H1 (cell line): Measurements from ENCODE around the gene GPR139. TPM values are rescaled to one million over a fixed set of nuclear protein-coding genes. Genes with fewer than 3 reads are reported as not detected.

Source experiments
- CTCF ChIA-PET: fragments of 300-600 bp; sonication (Branson Sonifier 250); formaldehyde crosslinking; loops from one replicate; lab custom pipeline; 2021; ENCODE audit not compliant: partially characterized antibody; lab: Charles Lee
- POLR2A ChIA-PET: fragments of 300-600 bp; sonication (Branson Sonifier 250); formaldehyde crosslinking; loops from one replicate; lab custom pipeline; 2021; ENCODE audit warnings: inconsistent platforms; ENCODE audit not compliant: partially characterized antibody; lab: Charles Lee
- DNase-seq, 2 experiments: peaks; one replicate each; pipeline versions ENCODE4 v3.0.0 to v3.0.0-alpha.2; 2010 to 2022; ENCODE audit warnings: low spot score in 2 of 2, low read depth in 1 of 2, mixed read lengths in 1 of 2
- FAIRE-seq: peaks from 2 replicates; lab custom pipeline; 2011; peaks lifted over from hg19 to GRCh38; lab: Jason Lieb, UNC
- H2AFZ ChIP-seq: 2 replicates; pipeline ENCODE4 v1.8.1; 2012; ENCODE audit warnings: low read length, inconsistent platforms
- H2AK5ac ChIP-seq: 2 replicates; pipeline ENCODE4 v1.6.1; 2013; ENCODE audit warnings: low read depth, low read length
- H2BK120ac ChIP-seq: replicated peaks from 2 replicates; pipeline ENCODE3; 2013; ENCODE audit warnings: low read depth, low read length, inconsistent platforms
- H2BK12ac ChIP-seq: 2 replicates; pipeline ENCODE4 v1.6.1; 2013; ENCODE audit warnings: low read depth, low read length
- H2BK15ac ChIP-seq: 2 replicates; pipeline ENCODE4 v1.6.1; 2013; ENCODE audit warnings: low read length
- H2BK20ac ChIP-seq: 2 replicates; pipeline ENCODE4 v1.6.1; 2013; ENCODE audit warnings: low read length
- H2BK5ac ChIP-seq: 2 replicates; pipeline ENCODE4 v1.6.1; 2013; ENCODE audit warnings: low read depth, low read length
- H3K14ac ChIP-seq: 2 replicates; pipeline ENCODE4 v1.6.1; 2013; ENCODE audit warnings: inconsistent platforms; ENCODE audit not compliant: insufficient read length
- H3K18ac ChIP-seq: 2 replicates; pipeline ENCODE4 v1.6.1; 2013; ENCODE audit warnings: low read length; ENCODE audit errors: extremely low read depth
- H3K23ac ChIP-seq: 2 replicates; pipeline ENCODE4 v1.6.1; 2013; ENCODE audit warnings: inconsistent platforms; ENCODE audit not compliant: insufficient read length
- H3K23me2 ChIP-seq: 2 replicates; pipeline ENCODE4 v1.6.1; 2013; ENCODE audit warnings: low read depth, low read length
- H3K27ac ChIP-seq: 2 replicates; pipeline ENCODE4 v1.6.1; 2011; ENCODE audit warnings: low read depth, low read length, inconsistent platforms
- H3K27me3 ChIP-seq, 4 experiments: replicated peaks in 1 of 4; 1 replicate in 1 of 4; 2 replicates in 3 of 4; pipeline versions ENCODE4 v1.6.1 to v1.8.1; 2011 to 2013; ENCODE audit warnings: low read length in 3 of 4, mild to moderate bottlenecking in 3 of 4, inconsistent platforms in 2 of 4, mixed read lengths in 2 of 4, moderate library complexity in 1 of 4; ENCODE audit not compliant: control insufficient read depth in 3 of 4, insufficient read depth in 3 of 4; ENCODE audit errors: extremely low read depth in 1 of 4
- H3K36me3 ChIP-seq, 4 experiments: 2 replicates each; pipeline versions ENCODE4 v1.6.1 to v1.8.1; 2011 to 2013; ENCODE audit warnings: mild to moderate bottlenecking in 4 of 4, low read length in 3 of 4, moderate library complexity in 2 of 4, control low read depth in 1 of 4, inconsistent platforms in 1 of 4; ENCODE audit not compliant: insufficient read depth in 4 of 4, control insufficient read depth in 2 of 4
- H3K4ac ChIP-seq: replicated peaks from 2 replicates; pipeline ENCODE3; 2013; ENCODE audit warnings: low read length, low read depth, mixed read lengths, inconsistent platforms; ENCODE audit not compliant: insufficient read length
- H3K4me1 ChIP-seq, 4 experiments: replicated peaks in 1 of 4; 1 replicate in 1 of 4; 2 replicates in 3 of 4; pipeline versions ENCODE4 v1.6.1 to v1.8.1; 2011 to 2013; ENCODE audit warnings: low read length in 3 of 4, inconsistent platforms in 2 of 4, mixed read lengths in 1 of 4; ENCODE audit not compliant: insufficient read depth in 4 of 4, control insufficient read depth in 3 of 4
- H3K4me2 ChIP-seq, 2 experiments: 2 replicates each; pipeline versions ENCODE4 v1.6.1 to v1.8.1; 2011 to 2013; ENCODE audit warnings: low read depth in 2 of 2, low read length in 2 of 2, control low read depth in 1 of 2, inconsistent platforms in 1 of 2, mild to moderate bottlenecking in 1 of 2; ENCODE audit not compliant: insufficient read depth in 1 of 2
- H3K4me3 ChIP-seq, 4 experiments: fragments of 200-600, 300-600 bp in 1 of 4; sonication (generic), shearing (Covaris generic), sonication (Bioruptor Twin) in 1 of 4; 2 replicates each; pipeline versions ENCODE4 v1.5.1 to v1.8.1; 2011 to 2016; ENCODE audit warnings: low read length in 4 of 4, low read depth in 3 of 4, control low read depth in 2 of 4, inconsistent platforms in 2 of 4, mild to moderate bottlenecking in 2 of 4, mixed read lengths in 1 of 4, moderate library complexity in 1 of 4; ENCODE audit not compliant: insufficient read depth in 2 of 4; ENCODE audit errors: extremely low read depth in 1 of 4
- H3K56ac ChIP-seq: replicated peaks from 2 replicates; pipeline ENCODE3; 2013; ENCODE audit warnings: low read depth, mild to moderate bottlenecking, mixed read lengths, low read length, inconsistent platforms; ENCODE audit not compliant: insufficient read length
- H3K79me1 ChIP-seq: 2 replicates; pipeline ENCODE4 v1.6.1; 2013; ENCODE audit warnings: low read depth, low read length, control low read depth
- H3K79me2 ChIP-seq, 2 experiments: 2 replicates each; pipeline versions ENCODE4 v1.6.1 to v1.8.1; 2012 to 2013; ENCODE audit warnings: low read length in 2 of 2, mild to moderate bottlenecking in 2 of 2, inconsistent platforms in 1 of 2; ENCODE audit not compliant: insufficient read depth in 2 of 2, control insufficient read depth in 1 of 2
- H3K9ac ChIP-seq, 4 experiments: replicated peaks in 1 of 4; 1 replicate in 1 of 4; 2 replicates in 3 of 4; pipeline versions ENCODE4 v1.6.1 to v1.8.1; 2011 to 2013; ENCODE audit warnings: low read depth in 3 of 4, low read length in 3 of 4, control low read depth in 2 of 4, mild to moderate bottlenecking in 2 of 4, moderate library complexity in 2 of 4, inconsistent platforms in 1 of 4; ENCODE audit errors: extremely low read depth in 1 of 4
- H3K9me3 ChIP-seq, 2 experiments: 2 replicates each; pipeline versions ENCODE4 v1.6.1 to v1.8.1; 2012 to 2013; ENCODE audit warnings: mild to moderate bottlenecking in 2 of 2, moderate library complexity in 2 of 2, control low read depth in 1 of 2, inconsistent platforms in 1 of 2, low read depth in 1 of 2, low read length in 1 of 2, mixed read lengths in 1 of 2; ENCODE audit not compliant: insufficient read depth in 2 of 2
- H4K20me1 ChIP-seq, 2 experiments: replicated peaks in 1 of 2; 2 replicates each; pipeline versions ENCODE3 to v1.8.1; 2011 to 2013; ENCODE audit warnings: inconsistent platforms in 2 of 2, low read length in 2 of 2, mild to moderate bottlenecking in 1 of 2; ENCODE audit not compliant: insufficient read depth in 2 of 2, control insufficient read depth in 1 of 2
- H4K5ac ChIP-seq: 2 replicates; pipeline ENCODE4 v1.6.1; 2013; ENCODE audit warnings: low read length, low read depth, mixed read lengths, inconsistent platforms; ENCODE audit not compliant: insufficient read length
- H4K8ac ChIP-seq: 2 replicates; pipeline ENCODE4 v1.8.0; 2013; ENCODE audit warnings: mild to moderate bottlenecking, moderate library complexity, low read length, inconsistent platforms; ENCODE audit not compliant: insufficient read depth; ENCODE audit errors: extremely low read depth
- H4K91ac ChIP-seq: replicated peaks from 2 replicates; pipeline ENCODE3; 2013; ENCODE audit warnings: low read length, mixed read lengths, inconsistent platforms; ENCODE audit not compliant: insufficient read length
- KDM1A ChIP-seq: fragments of 200-600, 300-600 bp; sonication (generic); IDR thresholded peaks from 2 replicates; pipeline ENCODE4 v1.7.1; 2016; ENCODE audit warnings: mild to moderate bottlenecking, low read length, borderline replicate concordance
- RAD21 ChIP-seq, 2 experiments: IDR thresholded peaks in 1 of 2; conservative IDR thresholded peaks in 1 of 2; 2 replicates each; pipeline ENCODE4 v1.6.1; 2011; ENCODE audit warnings: low read depth in 2 of 2, low read length in 2 of 2, improper control_type of control experiment in 1 of 2, inconsistent platforms in 1 of 2, mild to moderate bottlenecking in 1 of 2, moderate library complexity in 1 of 2
- SP2 ChIP-seq: IDR thresholded peaks from 2 replicates; pipeline ENCODE4 v1.6.1; 2012; ENCODE audit warnings: mild to moderate bottlenecking, low read length, inconsistent platforms
- TEAD4 ChIP-seq: IDR thresholded peaks from 2 replicates; pipeline ENCODE4 v1.6.1; 2012; ENCODE audit warnings: low read depth, low read length, inconsistent platforms, mixed read lengths
- WGBS, 2 experiments: shearing (Covaris generic) in 1 of 2; methylation state at CpG; one replicate each; pipeline versions ENCODE4 v1.1.6 to v1.1.7; 2013 to 2015; ENCODE audit warnings: low lambda C conversion rate in 2 of 2, mixed read lengths in 2 of 2, inconsistent platforms in 1 of 2, low coverage in 1 of 2, missing lambda C conversion rate in 1 of 2; ENCODE audit not compliant: insufficient replicate concordance in 2 of 2, insufficient coverage in 1 of 2, insufficient read length in 1 of 2; ENCODE audit errors: extremely low coverage in 1 of 2, missing lambda C conversion rate in 1 of 2; 5-methylcytosine and 5-hydroxymethylcytosine counted together
- polyA plus RNA-seq, 7 experiments: library from polyadenylated mRNA; depleted of rRNA in 3 of 7; stranded (reverse) in 5 of 7; unstranded in 2 of 7; fragments of >200 nt in 5 of 7; fragments of 200-250 nt in 2 of 7; gene quantifications; 1 replicate in 5 of 7; 2 replicates in 1 of 7; 4 replicates in 1 of 7; pipeline versions ENCODE4 v1.2.1 to v1.2.3, GENCODE V29; 2011 to 2013; ENCODE audit warnings: missing spikeins in 2 of 7, mixed read lengths in 2 of 7
- total RNA-seq: library from RNA; stranded (reverse); fragmentation: NEBNext Ultra II Directional; extraction: Animal tissue kit (Norgen Biotek cat#: 25700); gene quantifications from 2 replicates; pipeline ENCODE4 v1.2.1, GENCODE V29; 2021
- TF ChIP-seq, protein P1 (sequence below), 3 experiments: IDR thresholded peaks; 1 replicate in 2 of 3; 2 replicates in 1 of 3; pipeline versions ENCODE4 v1.5.1 to v1.6.1; 2011; ENCODE audit warnings: low read length in 3 of 3, mild to moderate bottlenecking in 3 of 3, inconsistent platforms in 2 of 3, low read depth in 1 of 3, moderate library complexity in 1 of 3; ENCODE audit not compliant: insufficient read depth in 1 of 3; ENCODE audit errors: control extremely low read depth in 1 of 3

GPR139 gene
- total and polyA plus RNA-seq, 2 of the 8 experiments (the other 6 are each of a cell fraction or from before 2014, with no cell fraction given), result 0.84 to 2.2 TPM

DNA sequence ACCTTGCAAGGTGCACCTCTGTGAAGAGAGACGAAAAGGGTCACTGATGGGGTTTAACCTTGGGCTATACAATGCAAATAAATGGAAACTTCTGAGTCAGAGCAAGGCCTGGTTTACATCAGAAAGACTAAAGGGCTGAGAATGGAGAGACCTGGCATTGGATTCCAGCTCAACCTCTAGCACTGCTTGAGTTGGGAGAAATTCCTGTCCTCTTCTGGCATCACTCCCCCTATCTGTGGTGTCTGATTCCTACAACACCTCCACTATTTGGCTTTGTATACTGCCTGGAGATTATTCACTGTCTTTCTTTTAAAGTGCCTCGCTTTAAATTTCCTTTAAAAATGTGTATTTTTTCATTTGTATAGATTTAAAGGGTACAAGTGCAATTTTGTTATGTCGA is 68.8 kb downstream of the GPR139 start:
- Histone ChIP-seq H3K79me2 (no peaks in the 10 kb centered on the region), H3K4me1 (peaks cover 0 to 5% (median 2%) of the 10 kb centered on the region in 4 experiments; a peak in 4 of 7 replicates), H2AFZ (no peak overlapping the region; the same call in 1 of the 2 replicates), H3K27ac (no peak overlapping the region), H3K4me2 (peak overlapping the region in 1 of 2 experiments; percentile 34; a peak in 1 of 4 replicates), H3K79me1 (no peaks in the 10 kb centered on the region), H3K27me3 (no peaks in the 10 kb centered on the region), H3K4ac (no peak overlapping the region), H4K8ac (no peak overlapping the region), H3K14ac (no peak overlapping the region), H2AK5ac (no peak overlapping the region), H4K20me1 (no peaks in the 10 kb centered on the region), H4K91ac (no peak overlapping the region), H2BK15ac (0 out of 2 replicates have a peak overlapping the region, but pooled peaks have one; percentile 12), H3K23ac (no peak overlapping the region), H3K9me3 (no peaks in the 10 kb centered on the region; a peak in 1 of 4 replicates), H3K9ac (no peak overlapping the region), H2BK12ac (no peak overlapping the region; the same call in 1 of the 2 replicates), H3K56ac (no peak overlapping the region), H2BK20ac (no peak overlapping the region), H3K18ac (no peak overlapping the region), H3K4me3 (no peak overlapping the region), H3K36me3 (no peaks in the 10 kb centered on the region), H3K23me2 (peaks cover 1% of the 10 kb centered on the region; the same call in 1 of the 2 replicates), H2BK5ac (peak overlapping the region; percentile 18; the same call in 1 of the 2 replicates), H4K5ac (no peak overlapping the region), H2BK120ac (no peak overlapping the region)
- 55% methylated on average over 3 of the region's 3 CpGs; no CpG with 5 or more reads in 1 of the 2 experiments for WGBS, 2 experiments
- DNase-seq (peak in 1 of 2 experiments; percentile 36), FAIRE-seq (peak; percentile 99)
- TF ChIP-seq RAD21 (IDR thresholded peaks at IDR 0.05 in 1 of 2, conservative IDR thresholded peaks at IDR 0.05 in 1 of 2; ENCODE audit: low read depth in 2 of 2, low read length in 2 of 2), result peak; percentile 44 to 69; a peak in 3 of 4 replicates
- TF ChIP-seq TEAD4, result peak; percentile 64
- TF ChIP-seq KDM1A, result no peak
- TF ChIP-seq, protein P1, sequence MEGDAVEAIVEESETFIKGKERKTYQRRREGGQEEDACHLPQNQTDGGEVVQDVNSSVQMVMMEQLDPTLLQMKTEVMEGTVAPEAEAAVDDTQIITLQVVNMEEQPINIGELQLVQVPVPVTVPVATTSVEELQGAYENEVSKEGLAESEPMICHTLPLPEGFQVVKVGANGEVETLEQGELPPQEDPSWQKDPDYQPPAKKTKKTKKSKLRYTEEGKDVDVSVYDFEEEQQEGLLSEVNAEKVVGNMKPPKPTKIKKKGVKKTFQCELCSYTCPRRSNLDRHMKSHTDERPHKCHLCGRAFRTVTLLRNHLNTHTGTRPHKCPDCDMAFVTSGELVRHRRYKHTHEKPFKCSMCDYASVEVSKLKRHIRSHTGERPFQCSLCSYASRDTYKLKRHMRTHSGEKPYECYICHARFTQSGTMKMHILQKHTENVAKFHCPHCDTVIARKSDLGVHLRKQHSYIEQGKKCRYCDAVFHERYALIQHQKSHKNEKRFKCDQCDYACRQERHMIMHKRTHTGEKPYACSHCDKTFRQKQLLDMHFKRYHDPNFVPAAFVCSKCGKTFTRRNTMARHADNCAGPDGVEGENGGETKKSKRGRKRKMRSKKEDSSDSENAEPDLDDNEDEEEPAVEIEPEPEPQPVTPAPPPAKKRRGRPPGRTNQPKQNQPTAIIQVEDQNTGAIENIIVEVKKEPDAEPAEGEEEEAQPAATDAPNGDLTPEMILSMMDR (IDR thresholded peaks at IDR 0.05; ENCODE audit: control extremely low read depth in 1 of 3, insufficient read depth in 1 of 3, low read depth in 1 of 3, low read length in 3 of 3), result peak; percentile 29 to 73 (median 60)
- no peak for TF ChIP-seq SP2
- ChIA-PET POLR2A (interaction anchor here (0.8 to 1.9 kb wide), 2 partner anchors 10 to 98 kb away, joined by 3 to 7 read pairs; no protein-coding TSS in a partner anchor), CTCF (interaction anchor here (0.6 to 2.7 kb wide), 41 partner anchors 9 to 365 kb away, joined by 3 to 23 read pairs (median 4); no protein-coding TSS in a partner anchor)
